Keratinocyte (primary cell): Measurements from ENCODE around the gene FBP1. TPM values are rescaled to one million over a fixed set of nuclear protein-coding genes. Genes with fewer than 3 reads are reported as not detected.
A peak's percentile ranks its signal among the peaks of the same experiment; 100 is the strongest.

Source experiments
- DNase-seq: peaks from one replicate; pipeline ENCODE4 v3.0.0-alpha.2; 2011; ENCODE audit warnings: low read depth, missing footprints, low spot score
- FAIRE-seq: peaks from 2 replicates; lab custom pipeline; 2011; peaks lifted over from hg19 to GRCh38; lab: Jason Lieb, UNC
- H2AFZ ChIP-seq: 2 replicates; pipeline ENCODE4 v1.6.0; 2012; ENCODE audit warnings: low read length, control low read depth, inconsistent platforms; ENCODE audit not compliant: control insufficient read depth
- H3K27ac ChIP-seq: 2 replicates; pipeline ENCODE4 v1.5.1; 2011; ENCODE audit warnings: low read length; ENCODE audit not compliant: control insufficient read depth, insufficient read depth
- H3K27me3 ChIP-seq: 3 replicates; pipeline ENCODE4 v1.6.0; 2011; ENCODE audit warnings: low read length; ENCODE audit not compliant: control insufficient read depth, insufficient read depth; ENCODE audit errors: extremely low read depth
- H3K36me3 ChIP-seq, 2 experiments: 2 replicates in 1 of 2; 3 replicates in 1 of 2; pipeline ENCODE4 v1.5.1; 2011; ENCODE audit warnings: low read length in 2 of 2, mild to moderate bottlenecking in 1 of 2; ENCODE audit not compliant: control insufficient read depth in 2 of 2, insufficient read depth in 2 of 2; ENCODE audit errors: extremely low read depth in 1 of 2
- H3K4me1 ChIP-seq: 3 replicates; pipeline ENCODE4 v1.5.1; 2011; ENCODE audit warnings: low read length; ENCODE audit not compliant: control insufficient read depth, insufficient read depth; ENCODE audit errors: extremely low read depth
- H3K4me2 ChIP-seq: 3 replicates; pipeline ENCODE4 v1.6.0; 2011; ENCODE audit warnings: low read depth, low read length; ENCODE audit not compliant: control insufficient read depth, insufficient read depth; ENCODE audit errors: extremely low read depth
- H3K4me3 ChIP-seq, 3 experiments: fragments of 200-600 bp in 1 of 3; sonication (generic) in 1 of 3; 2 replicates in 2 of 3; 3 replicates in 1 of 3; pipeline ENCODE4 v1.5.1; 2011 to 2016; ENCODE audit warnings: low read length in 3 of 3, mild to moderate bottlenecking in 3 of 3, control low read depth in 2 of 3, inconsistent platforms in 1 of 3, low read depth in 1 of 3, mixed read lengths in 1 of 3, mixed run types in 1 of 3, moderate library complexity in 1 of 3; ENCODE audit not compliant: control insufficient read depth in 2 of 3, insufficient read depth in 2 of 3; ENCODE audit errors: extremely low read depth in 1 of 3
- H3K79me2 ChIP-seq: 2 replicates; pipeline ENCODE4 v1.6.0; 2012; ENCODE audit warnings: low read length; ENCODE audit not compliant: control insufficient read depth, insufficient read depth
- H3K9ac ChIP-seq: 3 replicates; pipeline ENCODE4 v1.6.0; 2011; ENCODE audit warnings: low read length; ENCODE audit not compliant: control insufficient read depth, insufficient read depth; ENCODE audit errors: extremely low read depth
- H3K9me1 ChIP-seq: 3 replicates; pipeline ENCODE4 v1.6.0; 2011; ENCODE audit warnings: low read length; ENCODE audit not compliant: control insufficient read depth, insufficient read depth; ENCODE audit errors: extremely low read depth
- H3K9me3 ChIP-seq: 2 replicates; pipeline ENCODE4 v1.5.1; 2012; ENCODE audit warnings: low read depth, low read length; ENCODE audit not compliant: control insufficient read depth
- H4K20me1 ChIP-seq: 3 replicates; pipeline ENCODE4 v1.6.0; 2011; ENCODE audit warnings: low read length; ENCODE audit not compliant: control insufficient read depth, insufficient read depth; ENCODE audit errors: extremely low read depth
- CTCF ChIP-seq, 3 experiments: IDR thresholded peaks in 1 of 3; conservative IDR thresholded peaks in 1 of 3; optimal IDR thresholded peaks in 1 of 3; 2 replicates in 2 of 3; 3 replicates in 1 of 3; pipeline versions ENCODE3 to v1.5.1; 2011; ENCODE audit warnings: low read length in 3 of 3, mild to moderate bottlenecking in 3 of 3, moderate library complexity in 2 of 3, control low read depth in 1 of 3, inconsistent platforms in 1 of 3; ENCODE audit not compliant: insufficient read depth in 2 of 3; ENCODE audit errors: extremely low read depth in 1 of 3
- EZH2 ChIP-seq: IDR thresholded peaks from one replicate; pipeline ENCODE4 v1.6.1; 2012; ENCODE audit warnings: inconsistent platforms, mild to moderate bottlenecking, low read length, moderate library complexity
- dilution Hi-C: fragments of 300-500 bp; cut with MboI; formaldehyde crosslinking; loops from one replicate; pipeline ENCODE4 v1.7.0; 2020; ENCODE audit warnings: low sequenced_read_pairs; ENCODE audit not compliant: extremely low pct_ligation_motif_present
- polyA plus RNA-seq, 5 experiments: library from polyadenylated mRNA; depleted of rRNA in 3 of 5; stranded (reverse) in 3 of 5; stranded (forward) in 1 of 5; unstranded in 1 of 5; fragments of >200 nt; gene quantifications; 1 replicate in 1 of 5; 2 replicates in 3 of 5; 3 replicates in 1 of 5; pipeline versions ENCODE4 v1.2.1 to v1.2.3, GENCODE V29; 2011 to 2012; ENCODE audit warnings: missing spikeins in 2 of 5, low read depth in 1 of 5, low replicate concordance in 1 of 5

Gene FBP1
- polyA plus RNA-seq, 1 donor (not counting 4 experiments of a cell fraction or from before 2014, with no cell fraction given) = 0.16 TPM

- FAIRE-seq = no peak
- H2AFZ ChIP-seq = no peak overlapping the region
Measured at GRCh38 chr9:94624629-94625028, 14.7 kb downstream of the FBP1 start.

GRCh38 chr9:94623253-94623652 is 16.1 kb downstream of the FBP1 start:
- H2AFZ ChIP-seq = no peak overlapping the region
- H3K4me1 ChIP-seq = no peaks in the 10 kb centered on the region
- no peaks in the 10 kb centered on the region for H3K79me2 ChIP-seq
- no peak overlapping the region for H3K4me2 ChIP-seq
- H4K20me1 ChIP-seq = no peaks in the 10 kb centered on the region
- FAIRE-seq (no peak), DNase-seq (no peak)
- no peak overlapping the region for H3K4me3 ChIP-seq
- H3K27ac ChIP-seq = no peak overlapping the region
- no peaks in the 10 kb centered on the region for H3K9me1 ChIP-seq
- dilution Hi-C loops = no loop called here
- no peaks in the 10 kb centered on the region for H3K36me3 ChIP-seq
- H3K27me3 ChIP-seq = no peaks in the 10 kb centered on the region
- TF ChIP-seq CTCF (optimal IDR thresholded peaks at IDR 0.05 in 1 of 3, IDR thresholded peaks at IDR 0.05 in 1 of 3, conservative IDR thresholded peaks at IDR 0.05 in 1 of 3; ENCODE audit: extremely low read depth in 1 of 3, insufficient read depth in 2 of 3, low read length in 3 of 3) (peak in 1 of 3 experiments; percentile 27), EZH2 (no peak)
- no peaks in the 10 kb centered on the region for H3K9me3 ChIP-seq
- no peak overlapping the region for H3K9ac ChIP-seq

More at GRCh38 chr9:94624629-94625028, 14.7 kb downstream of the FBP1 start:
- TF ChIP-seq CTCF (optimal IDR thresholded peaks at IDR 0.05 in 1 of 3, IDR thresholded peaks at IDR 0.05 in 1 of 3, conservative IDR thresholded peaks at IDR 0.05 in 1 of 3; ENCODE audit: extremely low read depth in 1 of 3, insufficient read depth in 2 of 3, low read length in 3 of 3) (no peak), EZH2 (no peak)
- no peaks in the 10 kb centered on the region for H3K79me2 ChIP-seq
- H3K9ac ChIP-seq = no peak overlapping the region
- no peak for DNase-seq
- H3K4me2 ChIP-seq = no peak overlapping the region
- dilution Hi-C loops = no loop called here
- H3K27me3 ChIP-seq = no peaks in the 10 kb centered on the region
- no peak overlapping the region for H3K4me3 ChIP-seq
- no peaks in the 10 kb centered on the region for H3K9me1 ChIP-seq
- H3K9me3 ChIP-seq = no peaks in the 10 kb centered on the region
- no peaks in the 10 kb centered on the region for H4K20me1 ChIP-seq
- H3K27ac ChIP-seq = no peak overlapping the region
- no peaks in the 10 kb centered on the region for H3K36me3 ChIP-seq
- no peaks in the 10 kb centered on the region for H3K4me1 ChIP-seq
